Karpas-422 (cell line): ENCODE results near the gene CCDC38. TPM values are rescaled to one million over a fixed set of nuclear protein-coding genes. Genes with fewer than 3 reads are reported as not detected.

ENCODE experiments used
- DNase-seq: peaks from one replicate; pipeline ENCODE4 v3.0.0-alpha.2; 2015
- H2AFZ ChIP-seq: fragments of 200-600 bp; sonication (generic); 2 replicates; pipeline ENCODE4 v1.6.1; 2014; ENCODE audit warnings: antibody characterized with exemption, low read length, mixed read lengths
- H3K27ac ChIP-seq: fragments of 200-600 bp; sonication (generic); 2 replicates; pipeline ENCODE4 v1.5.1; 2014; ENCODE audit warnings: mild to moderate bottlenecking, low read length, moderate library complexity
- H3K27me3 ChIP-seq: fragments of 200-600 bp; sonication (generic); 2 replicates; pipeline ENCODE4 v1.6.1; 2014; ENCODE audit warnings: low read length, mixed read lengths
- H3K36me3 ChIP-seq: fragments of 200-600 bp; sonication (generic); 2 replicates; pipeline ENCODE4 v1.6.1; 2014; ENCODE audit warnings: low read length, mixed read lengths; ENCODE audit not compliant: insufficient read depth
- H3K4me1 ChIP-seq: fragments of 200-600 bp; sonication (generic); 2 replicates; pipeline ENCODE4 v1.6.1; 2014; ENCODE audit warnings: mild to moderate bottlenecking, low read length, mixed read lengths
- H3K4me2 ChIP-seq: fragments of 200-600 bp; sonication (generic); 2 replicates; pipeline ENCODE4 v1.6.1; 2014; ENCODE audit warnings: low read length, low read depth, mild to moderate bottlenecking; ENCODE audit not compliant: poor library complexity, severe bottlenecking
- H3K4me3 ChIP-seq: fragments of 200-600 bp; sonication (generic); 2 replicates; pipeline ENCODE4 v1.5.1; 2014; ENCODE audit warnings: mild to moderate bottlenecking, antibody characterized with exemption, low read length, mixed read lengths
- H3K79me2 ChIP-seq: fragments of 200-600 bp; sonication (generic); 2 replicates; pipeline ENCODE4 v1.6.1; 2014; ENCODE audit warnings: mild to moderate bottlenecking, low read length, mixed read lengths
- H3K9ac ChIP-seq: fragments of 200-600 bp; sonication (generic); 2 replicates; pipeline ENCODE4 v1.6.0; 2014; ENCODE audit warnings: low read length
- H3K9me2 ChIP-seq: fragments of 200-600 bp; sonication (generic), shearing (Covaris generic); replicated peaks from 2 replicates; pipeline ENCODE4 v1.6.0; 2014; ENCODE audit warnings: mild to moderate bottlenecking, low read length, moderate library complexity; ENCODE audit not compliant: insufficient read depth
- H3K9me3 ChIP-seq: fragments of 300-700, 200-600 bp; sonication (generic); 2 replicates; pipeline ENCODE4 v1.6.1; 2014; ENCODE audit warnings: low read length, mixed read lengths
- H4K20me1 ChIP-seq: fragments of 200-600 bp; sonication (generic); 2 replicates; pipeline ENCODE4 v1.6.1; 2014; ENCODE audit warnings: mild to moderate bottlenecking, antibody characterized with exemption, low read length, low read depth; ENCODE audit not compliant: insufficient read depth
- total RNA-seq: library from RNA; depleted of rRNA; stranded (reverse); fragments of >200 nt; shearing (Covaris generic); gene quantifications from 2 replicates; pipeline ENCODE4 v1.2.3, GENCODE V29; 2014; ENCODE audit warnings: low replicate concordance

The CCDC38 gene
- total RNA-seq, 1 experiment from 2014 or later = not detected

DNA sequence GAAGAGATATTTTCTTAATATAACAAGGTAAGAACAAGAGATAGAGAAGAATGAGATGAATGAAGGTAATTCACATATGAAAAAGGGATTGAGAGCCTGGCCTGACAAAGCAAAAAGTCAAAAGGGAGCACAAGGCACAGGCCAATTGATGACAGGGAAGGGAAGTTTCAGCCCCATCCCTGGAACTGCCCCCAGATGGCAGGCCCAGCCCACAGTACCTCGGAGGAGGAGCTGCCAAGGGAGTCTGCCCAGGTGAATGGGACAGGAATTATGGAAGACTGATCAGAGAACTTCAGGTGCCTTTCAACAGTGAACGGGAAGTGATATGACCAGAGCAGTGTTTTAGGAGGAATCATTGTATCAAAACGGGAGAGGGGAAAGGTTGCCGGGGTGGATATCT lies 68.0 kb downstream of the CCDC38 start:
- H3K4me2 ChIP-seq = no peak overlapping the region
- H3K36me3 ChIP-seq = no peaks in the 10 kb centered on the region
- no peaks in the 10 kb centered on the region for H3K79me2 ChIP-seq
- H3K27ac ChIP-seq = no peak overlapping the region
- no peaks in the 10 kb centered on the region for H3K27me3 ChIP-seq
- no peaks in the 10 kb centered on the region for H4K20me1 ChIP-seq
- H2AFZ ChIP-seq = no peak overlapping the region
- no peaks in the 10 kb centered on the region for H3K9me2 ChIP-seq
- H3K4me1 ChIP-seq = no peaks in the 10 kb centered on the region
- no peak for DNase-seq
- no peak overlapping the region for H3K4me3 ChIP-seq
- H3K9me3 ChIP-seq = no peaks in the 10 kb centered on the region
- no peak overlapping the region for H3K9ac ChIP-seq

DNA sequence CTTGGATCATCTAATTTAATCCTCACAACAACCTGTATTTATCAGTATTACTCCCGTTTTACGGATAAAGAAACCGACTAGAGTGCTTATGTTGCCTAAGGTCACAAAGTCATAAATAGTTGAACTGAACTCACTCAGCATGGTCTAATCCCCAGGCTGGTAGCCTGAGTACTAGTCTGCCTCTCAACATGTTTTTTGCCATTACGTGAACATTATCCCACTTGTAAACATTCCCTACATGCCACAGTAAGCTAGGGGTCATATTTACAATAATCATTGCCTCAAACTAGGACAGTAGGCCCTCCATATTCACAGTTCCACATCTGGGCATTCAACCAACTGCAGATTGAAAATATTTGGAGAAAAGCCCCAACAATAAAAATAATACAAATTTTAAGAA lies 71.5 kb downstream of the CCDC38 start:
- Histone ChIP-seq H3K79me2 (peaks cover 4% of the 10 kb centered on the region; the same call in 1 of the 2 replicates), H4K20me1 (no peaks in the 10 kb centered on the region), H3K9ac (no peak overlapping the region), H2AFZ (no peak overlapping the region), H3K9me2 (no peaks in the 10 kb centered on the region), H3K4me3 (no peak overlapping the region), H3K4me2 (no peak overlapping the region), H3K36me3 (peaks cover 25% of the 10 kb centered on the region; the same call in 1 of the 2 replicates), H3K4me1 (no peaks in the 10 kb centered on the region), H3K27ac (no peak overlapping the region), H3K9me3 (no peaks in the 10 kb centered on the region), H3K27me3 (no peaks in the 10 kb centered on the region)
- no peak for DNase-seq

DNA sequence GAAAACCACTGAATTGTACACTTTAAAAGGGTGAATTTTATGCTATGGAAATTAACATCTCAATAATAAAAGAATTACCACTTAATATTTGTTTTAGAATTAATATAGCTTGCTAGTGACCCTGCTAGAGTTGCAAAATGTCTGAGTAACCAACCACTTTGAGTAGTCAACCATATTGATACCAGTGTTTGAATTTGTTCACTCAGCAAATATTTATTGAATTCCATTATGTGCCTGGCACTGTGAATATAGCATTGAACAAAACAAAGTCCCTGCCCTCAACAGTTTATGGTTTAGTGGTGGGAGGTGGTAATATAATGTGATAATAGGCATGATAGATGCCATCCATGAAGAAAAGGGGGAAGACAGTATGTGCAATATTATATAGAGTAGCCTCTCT lies 79.1 kb downstream of the CCDC38 start:
- no peak overlapping the region for H3K4me3 ChIP-seq
- peaks cover 71% of the 10 kb centered on the region for H3K79me2 ChIP-seq
- DNase-seq = no peak
- peaks cover 63% of the 10 kb centered on the region for H3K36me3 ChIP-seq
- no peaks in the 10 kb centered on the region for H3K9me3 ChIP-seq
- H3K9ac ChIP-seq = no peak overlapping the region
- peaks cover 12% of the 10 kb centered on the region for H3K4me1 ChIP-seq
- H3K27ac ChIP-seq = no peak overlapping the region
- H2AFZ ChIP-seq = no peak overlapping the region
- no peak overlapping the region for H3K4me2 ChIP-seq
- no peaks in the 10 kb centered on the region for H3K9me2 ChIP-seq
- 0 out of 2 replicates have a peak, but pooled peaks cover 9% of the 10 kb centered on the region for H4K20me1 ChIP-seq
- H3K27me3 ChIP-seq = no peaks in the 10 kb centered on the region

DNA sequence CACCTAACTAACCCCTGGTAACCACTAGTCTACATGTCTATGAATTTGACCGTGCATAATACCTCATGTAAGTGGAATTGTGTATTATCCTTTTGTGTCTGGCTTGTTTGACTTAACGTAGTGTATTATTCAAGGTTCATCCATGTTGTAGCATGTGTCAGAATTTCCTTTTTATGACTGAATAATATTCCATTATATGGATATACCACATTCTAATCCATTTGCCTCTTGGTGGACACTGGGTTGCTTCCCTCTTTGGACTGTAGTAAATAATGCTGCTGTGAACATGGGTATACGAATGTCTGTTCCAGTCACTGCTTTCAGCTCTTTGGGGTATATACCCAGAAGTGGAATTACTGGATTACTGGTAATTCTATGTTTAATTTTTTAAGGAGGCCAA lies 80.4 kb downstream of the CCDC38 start:
- Histone ChIP-seq H3K27me3 (no peaks in the 10 kb centered on the region), H3K27ac (no peak overlapping the region), H3K4me2 (no peak overlapping the region), H3K79me2 (peaks cover 69% of the 10 kb centered on the region), H3K36me3 (peaks cover 60% of the 10 kb centered on the region), H3K4me1 (peaks cover 17% of the 10 kb centered on the region), H3K9ac (no peak overlapping the region), H2AFZ (no peak overlapping the region), H3K4me3 (no peak overlapping the region), H4K20me1 (0 out of 2 replicates have a peak, but pooled peaks cover 9% of the 10 kb centered on the region), H3K9me3 (no peaks in the 10 kb centered on the region), H3K9me2 (no peaks in the 10 kb centered on the region)
- DNase-seq = no peak

DNA sequence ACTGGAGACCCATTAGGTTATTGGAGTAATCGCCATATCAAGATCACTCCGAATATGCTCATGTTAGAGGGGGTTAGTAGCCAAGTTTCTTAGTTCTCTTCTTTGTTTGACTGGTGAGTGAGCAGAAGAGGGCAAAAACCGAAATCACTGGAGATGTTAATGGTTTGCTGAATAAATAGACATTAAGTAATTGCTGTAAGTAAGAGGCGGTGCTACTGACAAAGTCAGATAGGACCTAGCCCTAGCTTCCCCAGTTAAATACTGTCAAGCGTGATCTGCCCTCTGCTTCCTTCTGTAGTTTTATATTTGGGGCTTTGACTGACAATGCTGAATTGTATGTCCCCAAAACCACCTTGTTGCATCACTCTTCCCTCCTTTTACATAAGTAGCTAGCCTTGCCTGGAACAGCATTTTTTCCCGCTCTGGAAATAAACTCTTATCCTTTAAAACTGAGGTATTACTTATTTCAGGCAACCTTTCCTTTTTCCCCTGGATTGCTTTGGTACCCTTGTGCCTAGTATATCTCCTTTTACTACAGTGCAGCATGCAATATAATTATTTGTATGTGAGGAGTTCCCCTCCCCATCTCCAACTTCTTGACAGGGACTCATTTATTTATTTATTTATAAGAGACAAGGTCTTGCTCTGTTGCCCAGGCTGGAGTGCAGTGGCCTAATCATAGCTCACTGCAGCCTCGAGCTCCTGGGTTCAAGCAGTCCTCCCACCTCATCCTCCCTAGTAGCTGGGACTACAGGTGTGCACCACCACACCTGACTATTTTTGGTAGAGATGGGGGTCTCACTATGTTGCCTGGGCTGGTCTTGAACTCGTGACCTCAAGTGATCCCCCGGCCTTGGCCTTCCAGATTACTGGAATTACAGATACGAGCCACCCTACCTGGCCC lies 82.2 kb downstream of the CCDC38 start:
- peaks cover 17% of the 10 kb centered on the region for H3K4me1 ChIP-seq
- peaks cover 45% of the 10 kb centered on the region for H3K36me3 ChIP-seq
- H3K9ac ChIP-seq = peak overlapping the region; percentile 80
- H3K4me3 ChIP-seq = peak overlapping the region; percentile 87
- H2AFZ ChIP-seq = no peak overlapping the region
- no peaks in the 10 kb centered on the region for H3K9me2 ChIP-seq
- H3K27ac ChIP-seq = no peak overlapping the region
- H4K20me1 ChIP-seq = 0 out of 2 replicates have a peak, but pooled peaks cover 9% of the 10 kb centered on the region
- no peaks in the 10 kb centered on the region for H3K27me3 ChIP-seq
- peak overlapping the region; percentile 90 for H3K4me2 ChIP-seq
- H3K9me3 ChIP-seq = no peaks in the 10 kb centered on the region
- no peak for DNase-seq
- peaks cover 64% of the 10 kb centered on the region for H3K79me2 ChIP-seq

DNA sequence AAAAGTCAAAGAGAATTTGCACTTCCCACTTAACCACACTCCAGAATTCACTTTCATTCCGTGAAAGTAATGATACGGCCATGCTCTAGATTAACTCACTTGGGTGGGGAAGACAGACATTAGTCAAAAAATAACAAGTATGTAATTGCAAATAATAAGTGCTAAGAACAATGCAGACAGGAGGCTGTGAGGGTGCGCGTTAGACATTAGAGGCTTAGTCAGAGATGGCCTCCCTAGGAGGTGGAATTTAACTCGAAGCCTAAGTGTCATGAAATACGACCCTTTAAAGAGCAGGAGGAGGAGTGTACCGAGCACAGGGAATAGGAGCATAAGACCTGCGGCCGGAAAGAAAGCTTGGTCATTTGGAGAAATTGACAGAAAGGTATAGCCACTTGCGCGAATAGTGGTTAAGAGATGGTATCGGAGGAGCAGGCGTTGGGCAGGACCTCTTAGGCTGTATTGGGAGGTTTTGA lies 83.0 kb downstream of the CCDC38 start:
- Histone ChIP-seq H3K9me2 (no peaks in the 10 kb centered on the region), H3K4me1 (peaks cover 17% of the 10 kb centered on the region), H2AFZ (no peak overlapping the region), H3K27ac (peak overlapping the region; percentile 14; the same call in 1 of the 2 replicates), H3K4me2 (peak overlapping the region; percentile 90), H3K27me3 (no peaks in the 10 kb centered on the region), H3K4me3 (peak overlapping the region; percentile 87), H3K9ac (peak overlapping the region; percentile 80), H3K36me3 (peaks cover 36% of the 10 kb centered on the region), H3K9me3 (no peaks in the 10 kb centered on the region), H3K79me2 (peaks cover 55% of the 10 kb centered on the region), H4K20me1 (0 out of 2 replicates have a peak, but pooled peaks cover 3% of the 10 kb centered on the region)
- peak; percentile 74 for DNase-seq

DNA sequence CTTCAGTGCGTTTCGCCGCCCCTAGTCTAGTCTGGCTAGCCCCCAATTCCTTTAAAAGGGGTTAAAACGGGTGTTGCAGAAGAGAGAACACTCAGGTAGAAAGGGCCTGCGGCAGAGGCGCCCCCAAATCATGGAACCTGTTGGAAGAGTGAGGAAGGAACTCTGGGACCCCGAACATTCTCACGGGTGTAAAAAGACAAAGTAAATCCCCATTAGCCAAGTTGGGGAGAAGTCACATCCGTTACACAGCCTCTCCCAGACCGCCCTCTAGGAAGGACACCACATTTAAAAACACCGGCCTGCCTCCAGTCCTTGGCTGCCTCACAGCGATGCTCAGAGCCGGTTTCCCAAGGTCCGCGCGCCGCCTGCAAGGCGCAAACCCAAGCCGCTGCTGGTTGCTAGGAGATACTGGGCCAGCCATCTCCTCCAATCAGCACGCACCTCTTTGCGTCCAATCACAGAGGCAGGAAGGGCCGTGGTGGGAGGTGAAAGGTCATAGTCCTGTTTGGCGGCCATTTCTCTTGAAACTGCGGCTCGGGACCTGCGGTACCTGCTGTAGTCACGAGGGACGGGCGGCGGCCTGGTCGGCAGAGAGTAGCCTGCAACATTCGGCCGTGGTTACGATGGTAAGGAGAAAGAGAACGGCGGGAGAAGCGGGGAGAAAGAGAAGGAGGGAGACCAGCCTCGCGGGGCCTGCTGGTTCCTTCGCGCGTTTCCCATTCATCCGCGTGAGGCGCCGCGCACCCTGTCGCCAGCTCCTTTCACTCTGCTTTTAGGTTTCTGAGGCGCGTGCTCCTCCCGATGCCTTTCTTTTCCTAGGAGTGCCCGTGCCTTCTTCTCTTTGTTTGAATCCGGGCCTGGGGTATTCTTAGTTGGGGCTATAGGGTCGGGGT lies 83.7 kb downstream of the CCDC38 start, which contains the start of gene SNRPF:
SNRPF (plus strand) TSS at position 502 of the 893 bp plus-strand sequence; CDS start at position 624, 122 bp downstream.
- peak; percentile 98 for DNase-seq
- H3K36me3 ChIP-seq = peaks cover 30% of the 10 kb centered on the region
- peak within 1 kb of the TSS; percentile 87 for H3K4me3 ChIP-seq
- peak within 1 kb of the TSS; percentile 94 for H2AFZ ChIP-seq
- no peaks in the 10 kb centered on the region for H3K9me3 ChIP-seq
- no peaks in the 10 kb centered on the region for H3K9me2 ChIP-seq
- H4K20me1 ChIP-seq = 0 out of 2 replicates have a peak, but pooled peaks cover 3% of the 10 kb centered on the region
- H3K9ac ChIP-seq = peak within 1 kb of the TSS; percentile 80
- peak within 1 kb of the TSS; percentile 14; the same call in 1 of the 2 replicates for H3K27ac ChIP-seq
- H3K4me2 ChIP-seq = peak within 1 kb of the TSS; percentile 90
- peaks cover 49% of the 10 kb centered on the region for H3K79me2 ChIP-seq
- peaks cover 17% of the 10 kb centered on the region for H3K4me1 ChIP-seq
- H3K27me3 ChIP-seq = no peaks in the 10 kb centered on the region
